GM12874 (cell line): Measurements from ENCODE around the gene CD300E.

Experiments used
- CTCF ChIP-seq: IDR thresholded peaks from 2 replicates; pipeline ENCODE4 v1.5.1; 2011; ENCODE audit warnings: low read depth, mild to moderate bottlenecking, control low read depth, low read length, moderate library complexity; ENCODE audit not compliant: insufficient read depth

CD300E gene

GRCh38 chr17:74604200-74604599 lies 19.3 kb downstream of the CD300E start:
- TF ChIP-seq CTCF, result no peak

GRCh38 chr17:74603746-74604145 lies 19.8 kb downstream of the CD300E start:
- no peak for TF ChIP-seq CTCF

GRCh38 chr17:74603037-74603635 lies 20.4 kb downstream of the CD300E start:
- TF ChIP-seq CTCF, result no peak

GRCh38 chr17:74601944-74602572 lies 21.5 kb downstream of the CD300E start:
- peak; percentile 71 for TF ChIP-seq CTCF

- no peak for TF ChIP-seq CTCF
Measured at GRCh38 chr17:74599448-74599939, 24.0 kb downstream of the CD300E start.

GRCh38 chr17:74599023-74599399 lies 24.5 kb downstream of the CD300E start:
- TF ChIP-seq CTCF, result no peak

- TF ChIP-seq CTCF, result no peak
Measured at GRCh38 chr17:74598346-74599022, 25.1 kb downstream of the CD300E start.
